CD4-positive, alpha-beta T cell treated with Interleukin-21 for 1 hour (primary cell): ENCODE results near the gene KLHL42.
"Not testable (repeated sequence)": the region's sequence is repeated elsewhere in the genome, so short reads cannot be mapped to it uniquely, and the experiment has no call there.

Source experiments
- DNase-seq: peaks from one replicate; pipeline ENCODE4 v3.0.0-alpha.2; 2020

Gene KLHL42

GRCh38 chr12:27820564-27820963 lies 40.5 kb downstream of the KLHL42 start:
- DNase-seq, result no peak

GRCh38 chr12:27821259-27821973 lies 41.4 kb downstream of the KLHL42 start:
- DNase-seq, result peak; percentile 71

DNA sequence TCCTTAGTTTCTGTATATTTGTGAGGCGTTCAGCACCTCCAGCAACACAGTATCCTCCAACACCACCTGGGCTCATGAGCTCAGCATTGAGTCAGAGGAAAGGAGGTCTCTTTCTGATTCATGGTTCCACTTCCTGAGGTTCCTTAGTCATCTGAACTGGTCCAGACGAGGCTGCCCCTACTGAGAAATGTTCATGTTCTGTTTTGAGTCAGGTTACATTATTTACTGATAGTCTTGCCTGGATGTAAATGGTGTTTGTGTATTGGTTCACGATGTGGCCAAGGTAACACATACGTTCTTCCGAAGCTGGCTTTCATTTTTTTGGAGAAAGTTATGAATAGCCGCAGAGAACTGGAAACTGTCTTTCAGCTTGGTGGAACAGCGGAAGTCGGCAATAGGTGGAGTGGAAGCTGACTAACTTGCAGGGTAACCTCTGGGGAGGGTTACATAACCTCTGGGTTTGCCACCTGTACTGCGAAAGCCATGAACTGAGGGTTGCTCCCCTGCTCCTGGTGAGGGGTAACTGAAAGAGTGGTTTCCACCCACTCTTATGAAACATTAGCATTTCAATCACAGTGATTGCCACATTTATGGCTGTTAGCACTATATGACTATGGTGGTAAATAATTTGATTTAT lies 42.2 kb downstream of the KLHL42 start:
- DNase-seq, result peak; percentile 65

DNA sequence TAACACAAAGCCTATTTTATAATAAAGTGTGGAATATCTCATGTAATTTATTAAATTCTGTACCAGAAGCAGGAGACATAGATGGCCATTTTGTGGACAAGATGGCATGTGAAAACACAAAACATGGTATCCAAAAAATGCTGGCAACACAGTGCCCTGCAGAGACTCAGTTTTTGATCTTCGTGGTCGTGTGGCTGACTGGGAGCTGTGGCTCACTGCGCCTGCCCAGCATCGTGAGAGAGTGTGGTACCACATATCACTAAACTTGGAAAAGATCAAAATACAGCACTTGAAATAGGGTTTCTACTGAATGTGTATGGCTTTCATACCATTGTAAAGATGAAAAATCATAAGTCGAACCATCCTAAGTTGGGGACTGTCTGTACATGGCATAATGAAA lies 43.0 kb downstream of the KLHL42 start:
- no peak for DNase-seq

- no peak for DNase-seq
These were observed 44.3 kb downstream of the KLHL42 start for GRCh38 chr12:27824126-27824842.

DNA sequence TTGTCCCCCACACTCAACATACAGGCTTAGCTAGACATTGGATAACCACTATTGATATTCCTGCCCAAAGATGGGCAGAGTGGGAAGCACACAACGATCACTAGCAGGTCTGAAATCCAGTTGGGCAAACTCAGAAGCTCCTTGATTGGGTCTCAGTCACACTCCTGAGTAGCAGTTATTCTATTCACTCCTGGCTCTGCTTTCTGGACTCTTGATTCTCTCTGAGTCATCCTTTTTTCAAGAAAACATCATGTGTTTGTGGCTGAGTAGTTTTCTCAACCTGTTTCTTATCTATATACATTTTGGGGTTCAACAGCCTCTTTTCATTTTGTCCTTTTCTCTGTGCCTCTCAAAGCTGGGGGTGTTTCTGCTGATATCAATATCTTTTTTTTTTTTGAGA lies 46.0 kb downstream of the KLHL42 start:
- DNase-seq, result no peak

- no peak for DNase-seq
These were observed 48.2 kb downstream of the KLHL42 start for GRCh38 chr12:27828196-27828595.

- no peak for DNase-seq
These were observed 58.6 kb downstream of the KLHL42 start for GRCh38 chr12:27838543-27839185.

DNA sequence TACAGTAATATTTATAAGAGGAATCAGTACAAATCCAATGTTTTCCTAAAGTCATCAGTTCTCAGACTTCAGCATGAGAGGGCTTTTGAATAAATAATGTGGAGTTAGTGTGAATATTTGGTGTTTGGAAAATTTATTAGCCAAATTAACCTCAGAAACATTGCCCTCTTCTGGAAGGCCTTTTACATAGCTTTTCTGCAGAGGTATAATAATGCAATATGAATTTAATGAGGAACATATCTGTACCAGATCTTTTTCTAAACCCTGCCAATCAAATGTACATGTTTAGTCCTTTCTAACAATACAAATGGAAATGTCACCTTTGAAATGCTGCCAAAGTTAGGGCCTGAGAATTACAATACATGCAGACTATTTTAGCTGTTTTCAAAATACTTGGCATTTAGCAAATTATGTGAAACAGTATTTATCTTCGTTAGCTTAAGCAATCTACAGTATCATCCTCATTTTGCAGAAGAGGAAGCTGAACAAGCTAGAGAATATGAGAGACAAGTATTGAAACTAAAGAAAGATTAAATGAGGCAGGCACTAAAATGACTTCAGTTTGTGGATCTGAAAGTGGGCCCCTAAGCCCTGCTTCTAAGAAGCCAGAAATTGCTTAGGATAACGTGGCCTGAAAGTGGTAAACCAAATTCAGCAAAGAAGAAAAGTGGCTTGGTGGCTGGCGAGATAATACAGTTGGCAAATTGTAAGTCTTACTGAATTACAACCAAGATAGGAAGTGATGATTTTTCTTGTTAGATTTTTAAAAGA lies 60.4 kb downstream of the KLHL42 start:
- DNase-seq, result no peak

DNA sequence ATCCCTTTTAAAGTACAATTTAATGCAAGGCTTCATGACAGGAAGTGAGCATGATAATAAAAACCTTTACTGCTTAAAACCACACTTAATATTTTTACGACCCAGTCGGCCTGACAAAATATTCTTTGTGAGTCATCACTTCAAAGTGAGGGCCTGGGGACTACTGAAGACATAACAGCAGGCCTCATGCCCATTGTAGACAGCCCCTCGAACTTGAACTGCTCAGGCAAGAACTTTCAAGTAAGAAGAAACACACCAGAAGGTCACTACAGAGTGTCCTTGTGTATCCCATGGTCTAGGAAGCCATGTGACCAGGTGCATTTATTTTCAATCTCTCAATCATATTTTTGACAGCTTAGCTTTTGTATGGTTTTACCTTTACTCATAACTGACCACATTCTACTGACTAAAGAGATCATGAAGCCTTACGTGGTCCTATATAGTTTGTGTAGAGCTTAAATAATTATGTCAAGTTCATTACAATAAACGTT lies 61.4 kb downstream of the KLHL42 start:
- no peak for DNase-seq

DNA sequence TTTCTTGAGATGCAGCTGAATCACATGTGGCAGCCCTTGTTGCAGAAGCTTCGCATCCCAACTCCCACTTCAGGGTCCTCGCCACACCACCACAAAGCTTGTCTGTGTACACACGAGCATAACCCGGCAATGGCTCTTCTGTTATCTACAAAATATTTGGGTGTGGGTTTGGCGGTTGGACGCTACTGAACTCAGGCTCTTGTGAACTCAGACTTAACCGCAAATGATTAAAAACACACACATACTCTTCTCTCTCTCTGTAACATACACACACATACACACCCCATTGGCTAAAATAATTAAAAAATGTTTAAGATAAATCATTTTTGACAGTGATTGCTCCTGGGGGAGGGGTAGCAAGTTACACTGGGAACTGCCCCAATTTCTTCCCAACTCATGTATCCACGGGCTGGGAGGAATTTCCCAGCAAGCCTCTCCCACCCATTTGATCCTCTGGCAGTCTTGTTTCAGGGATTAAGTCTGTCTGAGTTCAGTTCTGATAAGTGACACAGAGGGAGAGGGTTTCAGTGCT lies 63.7 kb downstream of the KLHL42 start:
- no peak for DNase-seq

DNA sequence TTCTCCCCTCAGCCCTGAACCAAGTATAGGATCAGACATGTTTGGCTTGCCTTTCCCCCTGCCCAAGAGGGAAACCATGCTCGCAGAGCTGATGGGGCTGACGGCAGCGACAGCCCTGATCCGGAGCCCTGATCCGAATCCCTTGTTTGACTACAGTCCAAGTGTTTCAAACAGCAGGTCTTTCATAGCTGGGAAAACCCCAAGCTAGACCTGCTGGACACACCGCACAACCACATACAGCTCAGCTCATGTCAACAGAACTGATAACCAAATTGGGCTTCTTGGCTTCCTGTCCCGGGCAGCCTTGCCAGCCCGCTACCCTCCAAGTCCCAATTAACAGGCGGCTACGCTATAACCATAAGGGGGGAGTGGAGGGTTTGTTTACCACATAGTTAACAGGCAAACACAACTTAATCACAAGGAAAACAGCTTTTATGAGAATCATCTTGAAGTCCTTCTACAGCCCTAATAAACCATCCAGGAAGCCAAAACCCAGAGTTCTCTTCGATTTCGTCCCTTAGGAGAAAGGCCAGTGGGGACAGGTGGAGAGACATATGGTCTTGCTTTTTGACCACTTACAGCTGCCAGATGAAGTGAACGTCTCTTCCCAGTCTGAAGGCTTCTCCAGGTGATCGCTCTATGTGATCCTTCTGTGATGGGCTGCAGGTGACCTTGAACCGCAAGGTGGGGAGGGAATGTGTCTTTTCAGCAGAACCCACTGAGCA lies 64.5 kb downstream of the KLHL42 start:
- no peak for DNase-seq

DNA sequence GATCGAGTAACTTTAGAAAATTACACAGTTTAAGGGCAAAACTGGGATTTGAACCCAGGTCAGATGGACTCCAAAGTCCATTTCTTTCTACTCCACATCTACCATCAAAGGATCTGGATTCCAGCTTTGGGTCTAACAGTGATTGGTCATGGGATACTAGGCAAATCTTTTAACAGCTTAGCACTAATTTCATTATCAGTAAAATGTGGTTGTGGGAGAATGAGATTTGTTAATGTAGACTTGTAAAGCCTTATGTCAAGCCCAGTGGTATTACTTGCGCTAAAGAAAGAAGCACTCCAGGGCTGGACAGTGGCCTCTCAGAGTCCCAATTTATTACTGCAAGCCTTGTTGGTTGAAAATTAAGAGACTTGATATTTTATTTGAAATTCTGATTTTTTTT lies 65.2 kb downstream of the KLHL42 start:
- DNase-seq, result no peak

DNA sequence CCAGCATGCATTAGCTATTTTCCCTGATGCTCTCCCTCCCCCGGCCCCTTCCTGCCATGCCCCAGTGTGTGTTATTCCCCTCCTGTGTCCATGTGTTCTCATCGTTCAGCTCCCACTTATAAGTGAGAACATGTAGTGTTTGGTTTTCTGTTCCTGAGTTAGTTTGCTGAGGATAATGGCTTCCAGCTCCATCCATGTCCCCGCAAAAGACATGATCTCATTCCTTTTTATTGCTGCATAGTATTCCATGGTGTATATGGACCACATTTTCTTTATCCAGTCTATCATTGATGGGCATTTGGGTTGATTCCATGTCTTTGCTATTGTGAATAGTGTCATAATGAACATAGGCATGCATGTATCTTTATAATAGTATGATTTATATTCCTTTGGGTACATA lies 65.7 kb downstream of the KLHL42 start:
- DNase-seq, result not testable (repeated sequence)

DNA sequence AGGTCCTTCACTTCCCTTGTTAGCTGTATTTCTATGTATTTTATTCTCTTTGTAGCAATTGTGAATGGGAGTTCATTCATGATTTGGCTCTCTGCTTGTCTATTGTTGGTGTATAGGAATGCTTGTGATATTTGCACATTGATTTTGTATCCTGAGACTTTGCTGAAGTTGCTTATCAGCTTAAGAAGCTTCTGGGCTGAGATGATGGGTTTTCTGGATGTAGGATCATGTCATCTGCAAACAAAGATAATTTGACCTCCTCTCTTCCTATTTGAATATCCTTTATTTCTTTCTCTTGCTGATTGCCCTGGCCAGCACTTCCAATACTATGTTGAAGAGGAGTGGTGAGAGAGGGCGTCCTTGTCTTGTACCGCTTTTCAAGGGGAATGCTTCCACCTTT lies 67.3 kb downstream of the KLHL42 start:
- not testable (repeated sequence) for DNase-seq

DNA sequence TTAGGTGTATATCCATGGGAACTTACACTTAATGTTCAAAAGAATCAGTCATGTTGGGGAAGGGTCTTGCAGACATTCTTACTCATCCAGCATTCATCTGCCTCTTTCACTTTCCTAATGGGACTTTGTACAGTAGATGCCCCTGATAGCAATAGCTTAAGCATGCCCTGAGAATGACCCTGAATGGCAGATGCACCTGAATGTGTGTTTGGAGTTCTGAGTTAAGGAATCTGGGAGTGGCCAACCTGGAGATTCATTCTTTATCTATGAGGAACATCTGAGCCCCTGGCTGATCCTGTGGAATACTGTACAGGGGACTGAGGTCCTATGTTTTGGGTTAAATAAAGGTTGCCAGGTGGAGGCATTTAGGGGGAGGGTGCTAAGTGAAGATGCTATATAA lies 71.3 kb downstream of the KLHL42 start:
- no peak for DNase-seq

GRCh38 chr12:27852117-27852516 lies 72.1 kb downstream of the KLHL42 start:
- DNase-seq, result no peak
